ENCODE data around the gene ZNF474. TPM values are rescaled to one million over a fixed set of nuclear protein-coding genes. Genes with fewer than 3 reads are reported as not detected.

The ZNF474 gene
- total RNA-seq, 1 donor from 2014 or later = 0.43 TPM

DNA sequence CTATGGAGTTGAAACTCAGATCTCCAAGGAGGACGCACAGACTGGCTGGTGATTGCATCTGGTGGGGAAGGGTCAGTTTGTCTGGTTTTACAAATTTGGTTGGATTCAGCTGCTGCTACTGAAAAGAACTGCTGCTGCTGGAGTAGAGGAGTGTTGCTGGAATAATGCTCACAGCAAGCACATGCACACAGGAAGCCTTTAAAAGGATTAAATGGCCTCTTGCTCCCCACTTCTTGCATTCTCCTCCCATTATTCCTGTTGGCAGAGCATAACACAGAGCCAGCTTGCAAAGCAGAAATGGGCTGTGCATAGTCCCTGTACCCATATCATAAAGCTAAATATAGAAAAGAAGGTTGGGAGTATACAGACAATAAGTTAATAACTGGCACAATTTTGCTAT lies 16.6 kb downstream of the ZNF474 start:
- H3K27ac Mint-ChIP-seq = no peak overlapping the region
- DNase-seq (ENCODE audit: low spot score, unreplicated experiment) = no peak

DNA sequence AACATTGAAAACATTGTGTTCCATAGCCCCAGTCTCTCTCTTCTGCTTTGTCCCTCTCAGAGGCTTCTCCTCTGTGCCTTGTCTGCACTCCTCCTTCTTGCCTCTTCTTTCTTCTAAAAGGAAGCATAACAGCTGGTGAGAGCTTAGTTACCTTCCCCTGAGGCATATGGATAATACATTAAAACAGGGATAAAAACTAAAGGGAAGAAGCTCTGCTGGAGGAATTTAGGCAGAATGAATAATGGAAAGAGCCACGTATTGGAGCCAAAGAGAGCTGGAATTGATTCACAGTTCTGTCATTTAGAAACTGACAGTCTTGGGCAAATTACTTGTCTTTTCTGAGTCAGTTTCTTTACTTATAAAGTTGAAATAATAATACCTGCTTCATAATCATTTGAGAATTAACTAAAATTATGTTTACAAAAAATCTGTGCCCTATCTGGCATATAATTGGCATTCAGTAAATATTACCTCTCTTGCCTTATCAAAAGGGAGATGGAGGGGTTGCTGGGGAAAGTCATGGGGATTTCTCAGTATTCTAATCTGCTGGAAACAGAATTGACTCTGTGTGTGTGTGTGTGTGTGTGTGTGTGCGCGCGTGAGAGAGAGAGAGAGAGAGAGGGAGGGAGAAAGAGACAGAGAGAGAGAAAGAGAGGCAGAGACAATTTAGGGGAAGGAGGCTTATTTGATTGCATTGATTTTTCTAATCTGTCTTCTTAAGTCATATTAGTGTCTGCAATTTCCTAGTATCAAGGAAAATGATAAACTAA lies 20.2 kb downstream of the ZNF474 start:
- H3K36me3 Mint-ChIP-seq (ENCODE audit: insufficient read depth) = no peaks in the 10 kb centered on the region
- TF ChIP-seq, protein P1, sequence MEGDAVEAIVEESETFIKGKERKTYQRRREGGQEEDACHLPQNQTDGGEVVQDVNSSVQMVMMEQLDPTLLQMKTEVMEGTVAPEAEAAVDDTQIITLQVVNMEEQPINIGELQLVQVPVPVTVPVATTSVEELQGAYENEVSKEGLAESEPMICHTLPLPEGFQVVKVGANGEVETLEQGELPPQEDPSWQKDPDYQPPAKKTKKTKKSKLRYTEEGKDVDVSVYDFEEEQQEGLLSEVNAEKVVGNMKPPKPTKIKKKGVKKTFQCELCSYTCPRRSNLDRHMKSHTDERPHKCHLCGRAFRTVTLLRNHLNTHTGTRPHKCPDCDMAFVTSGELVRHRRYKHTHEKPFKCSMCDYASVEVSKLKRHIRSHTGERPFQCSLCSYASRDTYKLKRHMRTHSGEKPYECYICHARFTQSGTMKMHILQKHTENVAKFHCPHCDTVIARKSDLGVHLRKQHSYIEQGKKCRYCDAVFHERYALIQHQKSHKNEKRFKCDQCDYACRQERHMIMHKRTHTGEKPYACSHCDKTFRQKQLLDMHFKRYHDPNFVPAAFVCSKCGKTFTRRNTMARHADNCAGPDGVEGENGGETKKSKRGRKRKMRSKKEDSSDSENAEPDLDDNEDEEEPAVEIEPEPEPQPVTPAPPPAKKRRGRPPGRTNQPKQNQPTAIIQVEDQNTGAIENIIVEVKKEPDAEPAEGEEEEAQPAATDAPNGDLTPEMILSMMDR (IDR thresholded peaks at IDR 0.05; ENCODE audit: unreplicated experiment) = no peak

More for the DNA sequence above, 16.6 kb downstream of the ZNF474 start:
- H3K27me3 Mint-ChIP-seq = no peaks in the 10 kb centered on the region
- H3K9me3 Mint-ChIP-seq (ENCODE audit: low read depth) = no peaks in the 10 kb centered on the region
- H3K4me3 Mint-ChIP-seq (ENCODE audit: low read depth) = no peak overlapping the region
- H3K36me3 Mint-ChIP-seq (ENCODE audit: insufficient read depth) = no peaks in the 10 kb centered on the region
- peaks cover 3% of the 10 kb centered on the region for H3K4me1 Mint-ChIP-seq (ENCODE audit: low read depth)
- TF ChIP-seq, protein P1 (IDR thresholded peaks at IDR 0.05; ENCODE audit: unreplicated experiment) = no peak

DNA sequence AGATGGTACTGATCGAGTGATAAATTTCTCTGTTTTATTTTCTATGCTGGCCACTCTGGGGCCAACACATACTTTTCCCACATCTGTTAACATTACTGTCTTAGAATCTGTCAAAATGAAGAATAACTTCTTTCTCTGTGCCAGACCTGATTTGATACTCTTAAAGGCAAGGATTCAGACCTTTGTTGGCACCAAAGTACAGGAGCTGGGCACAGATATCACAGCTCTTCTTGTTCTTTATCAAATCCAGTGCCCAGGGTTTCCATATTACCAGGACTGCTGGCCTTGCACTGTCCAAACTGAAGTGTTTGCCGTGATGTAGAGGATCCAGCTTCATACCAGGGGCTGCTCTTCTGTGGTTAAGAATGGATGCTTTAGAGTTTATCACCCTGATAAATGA lies 20.9 kb downstream of the ZNF474 start:
- Mint-ChIP-seq H3K4me3 (ENCODE audit: low read depth) (no peak overlapping the region), H3K27me3 (no peaks in the 10 kb centered on the region), H3K4me1 (ENCODE audit: low read depth) (peaks cover 3% of the 10 kb centered on the region), H3K9me3 (ENCODE audit: low read depth) (no peaks in the 10 kb centered on the region), H3K27ac (no peak overlapping the region), H3K36me3 (ENCODE audit: insufficient read depth) (no peaks in the 10 kb centered on the region)
- no peak for DNase-seq (ENCODE audit: low spot score, unreplicated experiment)
- TF ChIP-seq, protein P1 (IDR thresholded peaks at IDR 0.05; ENCODE audit: unreplicated experiment) = no peak

More for the DNA sequence above, 20.2 kb downstream of the ZNF474 start:
- DNase-seq (ENCODE audit: low spot score, unreplicated experiment) = no peak
- Mint-ChIP-seq H3K9me3 (ENCODE audit: low read depth) (no peaks in the 10 kb centered on the region), H3K27me3 (no peaks in the 10 kb centered on the region), H3K4me3 (ENCODE audit: low read depth) (no peak overlapping the region), H3K27ac (peak overlapping the region; percentile 63), H3K4me1 (ENCODE audit: low read depth) (peaks cover 3% of the 10 kb centered on the region)

DNA sequence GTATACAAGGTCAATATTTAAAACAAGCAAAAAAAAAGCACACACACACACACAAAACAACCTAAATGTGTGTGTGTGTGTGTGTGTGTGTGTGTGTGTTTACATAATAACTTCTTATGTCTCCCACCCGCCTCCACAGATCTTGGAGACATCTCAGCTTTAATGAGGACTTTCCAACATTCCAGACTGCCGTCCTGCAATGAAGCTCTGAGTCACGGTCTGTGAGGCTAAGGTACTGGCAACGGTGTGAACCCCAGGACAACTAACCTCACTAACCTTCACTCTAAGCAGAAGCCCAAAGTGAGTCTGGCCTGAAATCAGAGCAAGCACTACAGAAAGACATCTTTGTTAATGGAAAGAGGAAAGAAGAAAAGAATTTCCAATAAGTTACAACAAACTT lies 22.3 kb downstream of the ZNF474 start:
- no peaks in the 10 kb centered on the region for H3K27me3 Mint-ChIP-seq
- TF ChIP-seq, protein P1 (IDR thresholded peaks at IDR 0.05; ENCODE audit: unreplicated experiment) = no peak
- no peaks in the 10 kb centered on the region for H3K36me3 Mint-ChIP-seq (ENCODE audit: insufficient read depth)
- H3K27ac Mint-ChIP-seq = no peak overlapping the region
- H3K9me3 Mint-ChIP-seq (ENCODE audit: low read depth) = no peaks in the 10 kb centered on the region
- H3K4me1 Mint-ChIP-seq (ENCODE audit: low read depth) = peaks cover 3% of the 10 kb centered on the region
- DNase-seq (ENCODE audit: low spot score, unreplicated experiment) = no peak
- H3K4me3 Mint-ChIP-seq (ENCODE audit: low read depth) = no peak overlapping the region

DNA sequence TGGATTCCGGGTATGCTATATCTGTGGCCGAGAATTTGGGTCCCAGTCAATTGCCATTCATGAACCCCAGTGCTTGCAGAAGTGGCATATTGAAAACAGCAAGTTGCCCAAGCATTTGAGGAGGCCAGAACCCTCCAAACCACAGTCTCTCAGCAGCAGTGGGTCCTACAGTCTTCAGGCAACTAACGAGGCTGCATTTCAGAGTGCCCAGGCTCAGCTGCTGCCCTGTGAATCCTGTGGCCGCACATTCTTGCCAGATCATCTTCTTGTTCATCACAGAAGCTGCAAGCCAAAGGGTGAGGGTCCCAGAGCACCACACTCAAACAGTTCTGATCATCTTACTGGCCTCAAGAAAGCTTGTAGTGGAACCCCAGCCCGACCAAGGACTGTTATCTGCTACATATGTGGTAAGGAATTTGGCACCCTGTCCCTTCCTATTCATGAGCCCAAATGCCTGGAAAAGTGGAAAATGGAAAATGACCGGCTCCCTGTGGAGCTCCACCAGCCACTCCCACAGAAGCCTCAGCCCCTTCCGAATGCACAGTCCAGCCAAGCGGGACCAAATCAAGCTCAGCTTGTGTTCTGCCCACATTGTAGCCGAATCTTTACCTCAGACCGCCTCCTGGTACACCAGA lies 23.0 kb downstream of the ZNF474 start:
- H3K4me1 Mint-ChIP-seq (ENCODE audit: low read depth) = peaks cover 3% of the 10 kb centered on the region
- H3K27me3 Mint-ChIP-seq = no peaks in the 10 kb centered on the region
- no peaks in the 10 kb centered on the region for H3K9me3 Mint-ChIP-seq (ENCODE audit: low read depth)
- no peak overlapping the region for H3K4me3 Mint-ChIP-seq (ENCODE audit: low read depth)
- TF ChIP-seq, protein P1 (IDR thresholded peaks at IDR 0.05; ENCODE audit: unreplicated experiment) = no peak
- H3K36me3 Mint-ChIP-seq (ENCODE audit: insufficient read depth) = no peaks in the 10 kb centered on the region
- H3K27ac Mint-ChIP-seq = no peak overlapping the region
- DNase-seq (ENCODE audit: low spot score, unreplicated experiment) = no peak
